HG02970 (cell line): ENCODE measurements around the gene NELFE.
A peak's percentile ranks its signal among the peaks of the same experiment; 100 is the strongest.
"Not testable (repeated sequence)": the region's sequence is repeated elsewhere in the genome, so short reads cannot be mapped to it uniquely, and the experiment has no call there.

ENCODE experiments used
- ATAC-seq: cut with Tn5 transposase; IDR thresholded peaks from one replicate; pipeline ENCODE4 v1.9.1; 2021; ENCODE audit warnings: mild to moderate bottlenecking, moderate library complexity, moderate number of reproducible peaks; ENCODE audit not compliant: unreplicated experiment, low FRiP score

NELFE gene

DNA sequence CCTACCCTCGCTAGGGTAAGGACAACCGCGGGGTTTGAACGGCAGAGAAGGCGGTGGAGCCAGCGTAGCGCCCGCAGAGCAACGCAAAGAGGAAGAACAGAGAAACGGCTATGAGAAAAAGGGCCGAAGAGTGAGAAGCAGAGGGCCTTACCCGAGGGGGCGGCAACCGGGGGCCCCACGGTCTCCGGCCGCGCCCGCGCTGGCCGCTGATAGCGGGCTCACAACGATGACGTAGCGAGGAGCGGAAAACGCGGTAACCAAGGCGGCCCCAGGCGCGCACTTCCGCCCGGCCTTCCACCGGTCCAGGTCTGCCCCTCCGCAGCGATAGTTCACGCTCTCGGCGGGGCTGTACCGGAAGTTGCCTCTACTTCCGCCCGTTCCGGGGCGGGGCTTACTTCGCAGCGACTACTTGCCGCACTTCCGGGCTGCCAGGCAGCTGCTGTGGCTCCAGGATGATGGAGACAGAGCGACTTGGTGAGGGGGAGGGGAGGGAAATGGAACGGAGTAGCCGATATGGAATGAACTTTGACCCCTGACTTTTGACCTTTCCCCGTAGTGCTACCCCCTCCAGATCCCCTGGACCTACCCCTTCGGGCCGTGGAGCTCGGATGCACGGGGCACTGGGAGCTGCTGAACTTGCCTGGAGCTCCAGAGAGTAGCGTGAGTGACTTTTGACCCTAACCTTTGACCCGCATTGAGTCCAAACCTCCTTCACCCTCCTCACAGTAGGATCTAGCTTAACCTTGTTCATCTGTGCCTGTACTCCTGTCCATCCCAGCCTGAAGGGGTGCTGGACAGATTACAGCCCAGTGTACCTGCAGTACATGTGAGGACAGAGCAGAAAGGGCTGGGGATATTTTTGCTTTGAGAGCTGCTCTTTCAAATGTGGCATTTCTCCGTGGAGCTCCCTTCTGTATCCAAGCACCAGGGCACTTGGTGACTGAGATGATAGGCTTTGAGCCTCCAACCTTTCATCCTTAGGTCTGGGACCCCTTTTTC, at the start of gene NELFE, which contains the start of gene SKIC2:
Gene NELFE (minus strand): TSS at position 231 of the 999 bp plus-strand sequence. CDS start 525 bp downstream, outside the sequence.
Gene SKIC2 (plus strand): TSS at position 435 of the 999 bp plus-strand sequence. CDS start 18 bp downstream, at position 453.
- ATAC-seq: peak; percentile 92

- not testable (repeated sequence) for ATAC-seq
These were observed 49.3 kb upstream of the NELFE start for GRCh38 chr6:32008037-32008436.

GRCh38 chr6:32007086-32007485, 48.3 kb upstream of the NELFE start:
- ATAC-seq: not testable (repeated sequence)

DNA sequence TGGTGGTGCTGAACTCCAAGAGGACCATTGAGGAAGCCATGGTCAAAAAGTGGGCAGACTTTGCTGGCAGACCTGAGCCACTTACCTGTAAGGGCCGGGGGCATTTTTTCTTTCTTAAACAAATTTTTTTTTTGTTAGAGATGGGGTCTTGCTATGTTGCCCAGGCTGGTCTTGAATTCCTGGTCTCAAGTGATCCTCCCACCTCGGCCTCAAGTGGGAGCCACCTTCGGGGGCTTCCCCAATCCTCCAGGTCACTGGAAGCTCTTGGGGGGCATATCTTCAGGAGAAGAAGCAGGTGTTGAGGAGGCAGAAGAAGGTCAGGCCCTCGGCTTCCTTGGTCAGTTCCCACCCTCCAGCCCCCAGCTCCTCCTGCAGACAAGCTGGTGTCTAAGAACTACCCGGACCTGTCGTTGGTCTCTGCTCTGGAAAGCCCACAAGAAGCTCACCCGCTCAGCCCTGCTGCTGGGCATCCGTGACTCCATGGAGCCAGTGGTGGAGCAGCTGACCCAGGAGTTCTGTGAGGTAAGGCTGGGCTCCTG, 47.3 kb upstream of the NELFE start:
- ATAC-seq: not testable (repeated sequence)

GRCh38 chr6:32005538-32005880, 46.7 kb upstream of the NELFE start:
- not testable (repeated sequence) for ATAC-seq

DNA sequence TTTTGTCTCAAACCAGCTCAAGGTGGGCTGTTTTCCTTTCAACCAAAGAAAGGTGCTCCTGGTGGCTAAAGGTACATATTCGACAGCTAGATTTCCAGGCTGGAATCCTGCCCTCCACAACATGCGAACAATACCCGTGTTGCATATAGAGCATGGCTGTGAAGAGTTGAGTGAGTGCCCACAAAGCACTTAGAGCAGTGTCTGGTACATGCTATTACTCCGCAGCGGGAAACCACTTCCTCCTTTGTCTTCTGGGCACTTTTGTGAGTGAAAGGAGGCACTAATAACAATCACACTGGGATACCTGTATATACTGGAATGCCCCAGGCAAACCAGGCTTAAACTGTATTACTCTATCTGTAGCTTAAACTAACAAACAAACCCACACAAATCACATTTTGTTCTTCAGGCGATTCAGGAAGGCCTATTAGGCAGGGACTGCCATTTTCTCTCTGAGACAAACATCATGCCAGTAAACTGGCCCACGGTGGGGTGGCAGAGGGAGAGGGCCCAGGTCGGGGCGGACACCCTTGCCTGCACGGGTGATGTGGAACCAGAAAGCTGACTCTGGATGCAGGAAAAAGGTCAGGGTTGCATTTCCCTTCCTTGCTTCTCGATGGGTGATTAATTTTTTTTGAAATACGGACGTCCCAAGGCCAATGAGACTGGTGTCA, 46.2 kb upstream of the NELFE start:
- ATAC-seq: not testable (repeated sequence)

DNA sequence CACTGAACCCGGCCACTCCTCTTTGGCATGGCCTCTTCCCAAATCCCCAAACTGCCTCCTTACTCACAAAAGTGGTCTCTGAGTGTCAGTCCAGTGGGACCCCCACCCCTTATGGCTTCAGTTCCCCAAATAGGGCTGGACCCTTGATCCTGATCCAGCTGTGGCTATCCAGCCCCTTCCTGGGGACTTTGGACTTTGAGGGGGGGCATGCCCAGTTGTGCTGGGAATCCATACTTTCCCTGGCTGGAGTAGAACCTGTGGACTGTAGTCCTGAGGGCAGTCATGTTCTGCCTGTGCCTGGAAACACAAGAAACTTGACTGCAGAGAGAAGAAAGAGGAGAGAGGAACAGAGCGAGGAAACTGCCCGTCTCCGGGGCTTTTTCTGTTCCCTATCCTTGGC, 45.6 kb upstream of the NELFE start:
- ATAC-seq: not testable (repeated sequence)

- ATAC-seq: not testable (repeated sequence)
These were observed 44.5 kb upstream of the NELFE start for GRCh38 chr6:32003301-32003700.

GRCh38 chr6:32002546-32003268, 43.9 kb upstream of the NELFE start:
- not testable (repeated sequence) for ATAC-seq

DNA sequence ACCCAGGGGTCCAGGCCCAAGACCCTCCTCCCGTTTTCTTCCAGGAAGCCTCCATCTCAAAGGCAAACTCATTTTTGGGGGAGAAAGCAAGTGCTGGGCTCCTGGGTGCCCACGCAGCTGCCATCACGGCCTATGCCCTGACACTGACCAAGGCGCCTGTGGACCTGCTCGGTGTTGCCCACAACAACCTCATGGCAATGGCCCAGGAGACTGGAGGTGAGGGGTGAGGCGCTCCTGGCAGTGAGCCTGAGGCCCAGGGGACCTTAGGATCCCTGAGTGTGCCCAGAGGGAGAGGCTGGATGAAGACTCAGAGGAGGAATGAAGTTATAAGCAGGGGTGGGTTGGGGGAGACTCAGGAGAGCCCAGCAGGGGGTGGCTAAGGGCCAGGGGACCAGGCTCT, 37.6 kb upstream of the NELFE start:
- ATAC-seq: not testable (repeated sequence)

- not testable (repeated sequence) for ATAC-seq
These were observed 35.6 kb upstream of the NELFE start for GRCh38 chr6:31994421-31994820.

DNA sequence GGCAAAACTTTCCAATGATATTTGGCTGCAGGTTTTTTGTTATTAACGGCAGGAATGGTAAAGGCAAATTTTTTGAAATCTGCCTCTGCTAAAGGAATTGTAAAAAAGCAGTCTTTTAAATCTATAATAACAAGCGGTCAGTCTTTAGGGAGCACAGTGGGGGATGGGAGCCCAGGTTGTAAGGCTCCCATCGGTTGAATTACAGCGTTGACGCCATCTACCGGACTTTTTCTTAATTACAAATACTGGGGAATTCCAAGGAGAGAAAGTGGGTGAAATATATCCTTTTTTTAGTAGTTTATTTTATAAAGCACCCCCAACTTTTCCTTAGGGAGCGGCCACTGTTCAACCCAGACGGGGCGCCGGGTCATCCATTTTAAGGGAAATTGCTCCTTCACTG, 30.6 kb upstream of the NELFE start:
- ATAC-seq: not testable (repeated sequence)

GRCh38 chr6:31981744-31982143, 23.0 kb upstream of the NELFE start, which contains the start of gene C4A:
C4A (plus strand) TSS chr6:31982057; CDS start chr6:31982108, 51 bp downstream.
- not testable (repeated sequence) for ATAC-seq

DNA sequence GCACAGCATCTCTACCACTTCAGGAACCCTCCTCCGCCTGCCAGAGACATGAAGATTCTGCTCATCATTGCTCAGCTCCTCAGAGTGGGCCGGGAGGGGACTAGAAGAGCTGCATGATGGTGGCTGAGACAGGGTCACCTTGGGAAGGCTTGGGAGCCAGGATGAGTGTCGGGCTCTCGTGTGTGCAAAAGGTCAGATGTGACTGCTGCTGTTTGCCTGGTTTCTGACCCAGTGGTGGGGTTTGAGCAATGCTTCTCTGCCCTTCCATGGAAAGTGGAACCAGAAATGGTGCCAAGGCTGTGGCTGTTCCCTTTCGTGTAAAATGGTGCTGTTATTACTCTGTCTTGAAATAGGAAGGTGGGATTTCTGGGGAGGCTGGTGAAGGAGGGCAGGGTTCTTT, 22.2 kb upstream of the NELFE start:
- not testable (repeated sequence) for ATAC-seq

GRCh38 chr6:31980195-31980876, 21.6 kb upstream of the NELFE start:
- ATAC-seq: not testable (repeated sequence)

DNA sequence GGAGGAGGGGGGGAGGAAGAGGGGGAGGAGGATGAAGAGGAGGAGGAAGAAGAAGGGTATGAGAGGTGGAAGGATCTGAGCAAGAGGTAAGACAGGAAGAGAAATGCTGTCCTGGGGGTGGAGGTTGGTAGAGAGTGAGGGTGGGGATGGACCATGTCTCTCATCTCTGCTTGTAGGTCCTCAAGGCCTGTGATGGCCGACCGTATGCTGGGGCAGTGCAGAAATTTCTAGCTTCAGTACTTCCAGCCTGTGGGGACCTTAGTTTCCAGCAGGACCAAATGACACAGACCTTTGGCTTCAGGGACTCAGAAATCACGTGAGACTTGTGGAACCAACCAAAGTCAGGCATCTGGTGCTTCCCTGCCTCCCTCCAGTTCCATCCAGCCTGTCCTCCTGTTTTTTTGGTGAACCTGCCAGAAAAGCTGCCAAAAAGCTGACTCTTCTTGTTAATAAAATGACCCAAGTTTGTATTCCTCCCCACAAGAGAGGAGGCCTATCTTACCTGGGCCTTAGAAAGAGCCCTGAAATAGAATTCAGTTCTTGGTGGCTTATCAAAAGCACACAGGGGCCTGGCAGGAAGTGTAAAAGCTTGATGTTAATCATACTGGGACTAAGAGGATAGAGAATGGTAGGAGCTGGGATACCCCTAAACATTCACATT, 20.6 kb upstream of the NELFE start:
- no peak for ATAC-seq

GRCh38 chr6:31978831-31979230, 20.1 kb upstream of the NELFE start:
- no peak for ATAC-seq

DNA sequence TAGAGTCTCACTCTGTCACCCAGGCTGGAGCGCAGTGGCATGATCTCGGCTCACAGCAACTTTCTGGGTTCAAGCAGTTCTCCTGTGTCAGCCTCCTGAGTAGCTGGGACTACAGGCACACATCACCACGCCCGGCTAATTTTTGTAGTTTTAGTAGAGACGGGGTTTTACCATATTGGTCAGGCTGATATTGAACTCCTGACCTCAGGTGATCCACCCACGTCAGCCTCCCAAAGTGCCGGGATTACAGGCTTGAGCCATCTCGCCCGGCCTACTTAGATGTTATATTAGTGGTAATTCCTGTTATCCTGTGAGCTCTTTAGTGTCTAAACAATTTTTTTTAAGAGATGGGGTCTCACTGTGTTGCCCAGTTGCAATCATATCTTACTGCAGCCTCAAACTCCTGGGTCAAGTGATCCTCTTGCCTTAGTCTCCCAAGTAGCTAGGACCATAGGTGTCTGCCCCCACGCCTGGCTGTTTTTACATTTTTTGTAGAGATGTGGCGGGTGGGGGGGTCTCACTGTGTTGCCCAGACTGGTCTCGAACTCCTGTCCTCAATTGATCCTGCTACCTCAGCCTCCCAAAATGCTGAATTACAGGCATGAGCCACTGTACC, 19.2 kb upstream of the NELFE start:
- ATAC-seq: no peak

GRCh38 chr6:31976065-31976464, 17.3 kb upstream of the NELFE start:
- ATAC-seq: not testable (repeated sequence)
